ENCODE results near the gene SEZ6L2. TPM values are rescaled to one million over a fixed set of nuclear protein-coding genes. Genes with fewer than 3 reads are reported as not detected.
"Not testable (repeated sequence)": the region's sequence is repeated elsewhere in the genome, so short reads cannot be mapped to it uniquely, and the experiment has no call there.

The SEZ6L2 gene
- total RNA-seq = 1 to 10 TPM in 1 of 4 donors, under 1 TPM in 3; 0.20 to 1.7 (median 0.56) TPM

DNA sequence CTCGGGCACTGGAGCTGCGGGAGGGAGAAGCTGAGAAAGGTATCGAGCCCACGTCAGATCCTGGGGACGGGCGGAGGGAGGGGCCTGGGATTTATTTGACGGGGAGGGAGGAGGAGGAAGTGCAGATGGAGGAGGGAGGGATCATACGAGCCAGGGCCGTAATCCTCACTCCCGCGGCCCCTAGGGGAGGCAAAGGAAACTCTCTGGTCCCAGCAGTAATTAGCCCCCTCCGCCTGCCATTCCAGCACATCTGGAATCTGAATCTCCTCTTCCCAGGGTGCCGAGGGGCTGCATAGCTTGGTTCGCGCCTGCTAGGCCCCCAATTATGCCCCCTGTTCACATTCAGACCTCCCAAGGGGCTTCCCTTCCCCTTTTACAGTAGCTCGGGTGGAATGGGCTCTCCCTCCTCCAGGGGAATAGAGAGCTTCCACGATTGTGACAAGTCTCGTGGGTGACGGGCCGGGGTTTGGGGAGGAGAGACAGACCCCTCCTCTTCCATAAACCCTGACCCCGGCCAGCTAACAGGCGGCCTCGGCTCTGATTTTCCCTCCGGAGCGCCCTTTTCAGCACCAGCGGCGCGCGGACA lies at the start of gene SEZ6L2:
SEZ6L2 (minus strand) TSS at position 35 of the 586 bp plus-strand sequence. CDS start 531 bp downstream, outside the sequence.
- Histone ChIP-seq H3K4me3 (peak within 1 kb of the TSS; percentile 45 to 62 (median 58)), H3K27me3 (peaks cover 35 to 42% (median 38%) of the 10 kb centered on the region in 3 donors), H3K36me3 (no peaks in the 10 kb centered on the region), H3K27ac (no peak within 1 kb of the TSS), H3K4me1 (peaks cover 0 to 5% of the 10 kb centered on the region in 2 donors), H3K9me3 (no peaks in the 10 kb centered on the region)
- DNase-seq (peak in 1 of 2 donors; percentile 19), ATAC-seq (no peak)
- in situ Hi-C loops (cut with MboI; ENCODE audit: low sequenced_read_pairs in 4 of 4) = no loop called here
- no peak for TF ChIP-seq POLR2A (IDR thresholded peaks at IDR 0.05)
- TF ChIP-seq, protein P1, sequence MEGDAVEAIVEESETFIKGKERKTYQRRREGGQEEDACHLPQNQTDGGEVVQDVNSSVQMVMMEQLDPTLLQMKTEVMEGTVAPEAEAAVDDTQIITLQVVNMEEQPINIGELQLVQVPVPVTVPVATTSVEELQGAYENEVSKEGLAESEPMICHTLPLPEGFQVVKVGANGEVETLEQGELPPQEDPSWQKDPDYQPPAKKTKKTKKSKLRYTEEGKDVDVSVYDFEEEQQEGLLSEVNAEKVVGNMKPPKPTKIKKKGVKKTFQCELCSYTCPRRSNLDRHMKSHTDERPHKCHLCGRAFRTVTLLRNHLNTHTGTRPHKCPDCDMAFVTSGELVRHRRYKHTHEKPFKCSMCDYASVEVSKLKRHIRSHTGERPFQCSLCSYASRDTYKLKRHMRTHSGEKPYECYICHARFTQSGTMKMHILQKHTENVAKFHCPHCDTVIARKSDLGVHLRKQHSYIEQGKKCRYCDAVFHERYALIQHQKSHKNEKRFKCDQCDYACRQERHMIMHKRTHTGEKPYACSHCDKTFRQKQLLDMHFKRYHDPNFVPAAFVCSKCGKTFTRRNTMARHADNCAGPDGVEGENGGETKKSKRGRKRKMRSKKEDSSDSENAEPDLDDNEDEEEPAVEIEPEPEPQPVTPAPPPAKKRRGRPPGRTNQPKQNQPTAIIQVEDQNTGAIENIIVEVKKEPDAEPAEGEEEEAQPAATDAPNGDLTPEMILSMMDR (IDR thresholded peaks at IDR 0.05 in 4 of 5, conservative IDR thresholded peaks at IDR 0.05 in 1 of 5) = no peak
- intact Hi-C loops (cut with DNase I; ENCODE audit: low total_unique reads) = loop anchor here (1.0 to 5.0 kb wide), 3 partner anchors 27 to 458 kb away; partner anchors contain the start of genes CD2BP2, CDIPT and KCTD13

DNA sequence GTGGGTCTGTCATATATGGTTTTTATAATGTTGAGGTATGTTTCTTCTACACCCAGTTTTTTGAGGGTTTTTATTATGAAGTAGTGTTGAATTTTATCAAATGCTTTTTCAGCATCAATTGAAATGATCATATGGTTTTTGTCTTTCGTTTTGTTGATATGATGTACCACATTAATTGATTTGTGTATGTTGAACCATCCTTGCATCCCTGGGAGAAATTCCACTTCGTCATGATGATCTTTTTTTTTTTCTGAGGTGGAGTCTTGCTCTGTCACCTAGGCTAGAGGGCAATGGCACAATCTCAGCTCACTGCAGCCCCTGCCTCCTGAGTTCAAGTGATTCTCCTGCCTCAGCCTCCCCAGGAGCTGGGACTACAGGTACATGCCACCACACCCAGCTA lies 48.5 kb upstream of the SEZ6L2 start:
- H3K4me1 ChIP-seq = no peaks in the 10 kb centered on the region
- in situ Hi-C loops (cut with MboI; ENCODE audit: low sequenced_read_pairs in 4 of 4) (no loop called here), intact Hi-C loops (cut with DNase I; ENCODE audit: low total_unique reads) (no loop called here)
- H3K27ac ChIP-seq = no peak overlapping the region
- DNase-seq = no peak
- TF ChIP-seq, protein P1 (IDR thresholded peaks at IDR 0.05 in 4 of 5, conservative IDR thresholded peaks at IDR 0.05 in 1 of 5) = no peak
- no peak for TF ChIP-seq POLR2A (IDR thresholded peaks at IDR 0.05)
- no peak for ATAC-seq
- no peaks in the 10 kb centered on the region for H3K27me3 ChIP-seq
- H3K4me3 ChIP-seq = no peak overlapping the region
- no peaks in the 10 kb centered on the region for H3K36me3 ChIP-seq
- no peaks in the 10 kb centered on the region for H3K9me3 ChIP-seq

DNA sequence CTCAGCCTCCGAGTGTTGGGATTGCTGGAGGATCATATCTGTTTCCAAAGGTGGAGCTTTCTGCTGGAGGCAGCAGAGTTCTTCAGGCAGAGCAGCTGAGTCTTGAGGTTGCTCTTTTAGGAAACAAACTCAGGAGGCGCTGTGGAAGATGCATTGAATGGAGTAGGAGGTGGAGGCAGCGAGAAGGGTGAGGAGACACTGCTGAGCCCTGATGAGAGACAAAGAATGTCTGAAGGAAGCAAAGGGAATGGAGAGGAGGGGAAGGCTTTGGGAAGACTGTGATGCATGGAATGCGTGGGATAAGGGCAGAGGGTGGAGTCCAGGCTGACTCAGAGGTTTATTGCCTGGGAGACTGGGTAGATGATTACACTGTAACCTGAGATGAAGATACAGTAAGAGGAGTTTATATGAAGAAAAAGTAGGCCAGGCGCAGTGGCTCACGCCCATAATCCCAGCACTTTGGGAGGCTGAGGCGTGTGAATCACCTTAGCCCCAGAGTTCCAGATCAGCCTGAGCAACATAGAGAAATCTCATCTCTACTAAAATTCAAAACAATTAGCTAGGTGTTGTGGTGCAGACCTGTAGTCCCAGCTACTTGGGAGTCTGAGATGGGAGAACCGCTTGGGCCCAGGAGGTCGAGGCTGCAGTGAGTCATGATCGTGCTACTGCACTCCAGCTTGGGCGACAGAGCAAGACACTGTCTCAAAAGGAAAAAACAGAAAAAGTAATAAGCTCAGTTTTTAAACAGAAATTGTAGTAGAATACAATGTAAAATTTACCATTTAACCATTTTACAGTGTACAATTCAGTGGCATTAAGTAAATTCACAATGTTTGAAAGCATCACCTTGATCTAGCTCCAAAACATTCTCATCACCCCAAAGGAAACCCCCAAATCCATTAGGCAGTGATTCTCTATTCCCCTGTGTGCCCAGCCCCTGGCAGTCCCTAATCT lies 44.8 kb upstream of the SEZ6L2 start:
- Histone ChIP-seq H3K4me1 (no peaks in the 10 kb centered on the region), H3K27me3 (no peaks in the 10 kb centered on the region), H3K9me3 (no peaks in the 10 kb centered on the region), H3K4me3 (no peak overlapping the region), H3K27ac (no peak overlapping the region), H3K36me3 (no peaks in the 10 kb centered on the region)
- intact Hi-C loops (cut with DNase I; ENCODE audit: low total_unique reads) (no loop called here), in situ Hi-C loops (cut with MboI; ENCODE audit: low sequenced_read_pairs in 4 of 4) (no loop called here)
- no peak for TF ChIP-seq POLR2A (IDR thresholded peaks at IDR 0.05)
- TF ChIP-seq, protein P1 (IDR thresholded peaks at IDR 0.05 in 4 of 5, conservative IDR thresholded peaks at IDR 0.05 in 1 of 5) = no peak
- ATAC-seq (peak; percentile 65 to 92), DNase-seq (no peak)

- Histone ChIP-seq H3K36me3 (no peaks in the 10 kb centered on the region), H3K9me3 (no peaks in the 10 kb centered on the region), H3K4me1 (no peaks in the 10 kb centered on the region), H3K27me3 (no peaks in the 10 kb centered on the region), H3K4me3 (no peak overlapping the region), H3K27ac (no peak overlapping the region)
- DNase-seq = no peak
- intact Hi-C loops (cut with DNase I; ENCODE audit: low total_unique reads) (no loop called here), in situ Hi-C loops (cut with MboI; ENCODE audit: low sequenced_read_pairs in 4 of 4) (no loop called here)
- ATAC-seq = no peak
- TF ChIP-seq POLR2A (IDR thresholded peaks at IDR 0.05) = no peak
- TF ChIP-seq, protein P1 (IDR thresholded peaks at IDR 0.05 in 4 of 5, conservative IDR thresholded peaks at IDR 0.05 in 1 of 5) = no peak
These were observed 41.3 kb upstream of the SEZ6L2 start for GRCh38 chr16:29940656-29941055.

- H3K4me3 ChIP-seq; H3K27me3 ChIP-seq; ATAC-seq; H3K27ac ChIP-seq; H3K4me1 ChIP-seq; in situ Hi-C loops (cut with MboI; ENCODE audit: low sequenced_read_pairs in 4 of 4); H3K9me3 ChIP-seq; DNase-seq; H3K36me3 ChIP-seq; intact Hi-C loops (cut with DNase I; ENCODE audit: low total_unique reads): not testable (repeated sequence)
These were observed 32.4 kb upstream of the SEZ6L2 start for GRCh38 chr16:29931750-29932149.

All from gastrocnemius medialis (tissue), 4 donors.